Measurements from ENCODE around the gene CGB8. TPM values are rescaled to one million over a fixed set of nuclear protein-coding genes. Genes with fewer than 3 reads are reported as not detected.

Gene CGB8
- total and polyA plus RNA-seq, 2 experiments from 2014 or later = 0.50 to 0.53 TPM

GRCh38 chr19:49085020-49085867, 36.3 kb upstream of the CGB8 start, which contains the start of gene SNRNP70:
Gene SNRNP70 (plus strand): TSS chr19:49085451. CDS start chr19:49086415, 964 bp downstream.
- TF ChIP-seq EZH2 (IDR thresholded peaks at IDR 0.05; ENCODE audit: borderline replicate concordance) (no peak), EZH2phosphoT487 (IDR thresholded peaks at IDR 0.05; ENCODE audit: low read depth, severe bottlenecking, unreplicated experiment) (no peak)
- TF ChIP-seq, protein P1, sequence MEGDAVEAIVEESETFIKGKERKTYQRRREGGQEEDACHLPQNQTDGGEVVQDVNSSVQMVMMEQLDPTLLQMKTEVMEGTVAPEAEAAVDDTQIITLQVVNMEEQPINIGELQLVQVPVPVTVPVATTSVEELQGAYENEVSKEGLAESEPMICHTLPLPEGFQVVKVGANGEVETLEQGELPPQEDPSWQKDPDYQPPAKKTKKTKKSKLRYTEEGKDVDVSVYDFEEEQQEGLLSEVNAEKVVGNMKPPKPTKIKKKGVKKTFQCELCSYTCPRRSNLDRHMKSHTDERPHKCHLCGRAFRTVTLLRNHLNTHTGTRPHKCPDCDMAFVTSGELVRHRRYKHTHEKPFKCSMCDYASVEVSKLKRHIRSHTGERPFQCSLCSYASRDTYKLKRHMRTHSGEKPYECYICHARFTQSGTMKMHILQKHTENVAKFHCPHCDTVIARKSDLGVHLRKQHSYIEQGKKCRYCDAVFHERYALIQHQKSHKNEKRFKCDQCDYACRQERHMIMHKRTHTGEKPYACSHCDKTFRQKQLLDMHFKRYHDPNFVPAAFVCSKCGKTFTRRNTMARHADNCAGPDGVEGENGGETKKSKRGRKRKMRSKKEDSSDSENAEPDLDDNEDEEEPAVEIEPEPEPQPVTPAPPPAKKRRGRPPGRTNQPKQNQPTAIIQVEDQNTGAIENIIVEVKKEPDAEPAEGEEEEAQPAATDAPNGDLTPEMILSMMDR (IDR thresholded peaks at IDR 0.05; ENCODE audit: poor library complexity) = no peak
- Histone ChIP-seq H3K27ac (peak within 1 kb of the TSS; percentile 95), H3K79me2 (peaks cover 48% of the 10 kb centered on the region), H3K9me2 (replicated peaks; ENCODE audit: insufficient read depth) (no peaks in the 10 kb centered on the region), H3K9me3 (ENCODE audit: low read depth) (no peaks in the 10 kb centered on the region), H3K4me3 (peak within 1 kb of the TSS; percentile 86), H4K20me1 (ENCODE audit: insufficient read depth, poor library complexity, severe bottlenecking) (peaks cover 45% of the 10 kb centered on the region), H3K27me3 (no peaks in the 10 kb centered on the region), H2AFZ (peak within 1 kb of the TSS; percentile 91), H3K36me3 (replicated peaks; ENCODE audit: insufficient read depth, low read depth) (no peaks in the 10 kb centered on the region), H3K4me2 (peak within 1 kb of the TSS; percentile 92), H3K4me1 (ENCODE audit: insufficient read depth) (peaks cover 18% of the 10 kb centered on the region)
- DNase-seq (ENCODE audit: low spot score) = peak; percentile 100
- under 1% methylated on average over 67 of the region's 89 CpGs for WGBS (ENCODE audit: low lambda C conversion rate, missing lambda C conversion rate)

- H3K27me3 ChIP-seq = no peaks in the 10 kb centered on the region
- H3K27ac ChIP-seq = peak overlapping the region; percentile 88
- peak overlapping the region; percentile 81 for H3K4me2 ChIP-seq
- TF ChIP-seq, protein P1 (IDR thresholded peaks at IDR 0.05; ENCODE audit: poor library complexity) = no peak
- TF ChIP-seq EZH2phosphoT487 (IDR thresholded peaks at IDR 0.05; ENCODE audit: low read depth, severe bottlenecking, unreplicated experiment) = no peak
- peak overlapping the region; percentile 16 for H3K4me3 ChIP-seq
- H2AFZ ChIP-seq = peak overlapping the region; percentile 91
- H3K9me3 ChIP-seq (ENCODE audit: low read depth) = no peaks in the 10 kb centered on the region
- peaks cover 41% of the 10 kb centered on the region for H3K79me2 ChIP-seq
- peaks cover 18% of the 10 kb centered on the region for H3K4me1 ChIP-seq (ENCODE audit: insufficient read depth)
- no peak for DNase-seq (ENCODE audit: low spot score)
- WGBS (ENCODE audit: low lambda C conversion rate, missing lambda C conversion rate) = 82% methylated on average over 26 of the region's 26 CpGs
- no peaks in the 10 kb centered on the region for H3K9me2 ChIP-seq (replicated peaks; ENCODE audit: insufficient read depth)
- H4K20me1 ChIP-seq (ENCODE audit: insufficient read depth, poor library complexity, severe bottlenecking) = peaks cover 38% of the 10 kb centered on the region
- H3K36me3 ChIP-seq (replicated peaks; ENCODE audit: insufficient read depth, low read depth) = no peaks in the 10 kb centered on the region
Measured at GRCh38 chr19:49084206-49085019, 35.5 kb upstream of the CGB8 start.

- no peak overlapping the region for H3K4me3 ChIP-seq
- H3K4me2 ChIP-seq = no peak overlapping the region
- 87% methylated on average over 1 of the region's 1 CpG for WGBS (ENCODE audit: low lambda C conversion rate, missing lambda C conversion rate)
Measured at GRCh38 chr19:49081273-49081672, 32.4 kb upstream of the CGB8 start.

More at GRCh38 chr19:49081273-49081672, 32.4 kb upstream of the CGB8 start:
- Histone ChIP-seq H2AFZ (no peak overlapping the region), H3K9me2 (replicated peaks; ENCODE audit: insufficient read depth) (no peaks in the 10 kb centered on the region), H3K4me1 (ENCODE audit: insufficient read depth) (peaks cover 4% of the 10 kb centered on the region), H3K27ac (no peak overlapping the region), H4K20me1 (ENCODE audit: insufficient read depth, poor library complexity, severe bottlenecking) (peaks cover 7% of the 10 kb centered on the region), H3K79me2 (peaks cover 10% of the 10 kb centered on the region), H3K36me3 (replicated peaks; ENCODE audit: insufficient read depth, low read depth) (no peaks in the 10 kb centered on the region), H3K9me3 (ENCODE audit: low read depth) (no peaks in the 10 kb centered on the region), H3K27me3 (no peaks in the 10 kb centered on the region)
- TF ChIP-seq, protein P1 (IDR thresholded peaks at IDR 0.05; ENCODE audit: poor library complexity) = no peak
- TF ChIP-seq EZH2 (IDR thresholded peaks at IDR 0.05; ENCODE audit: borderline replicate concordance) (no peak), EZH2phosphoT487 (IDR thresholded peaks at IDR 0.05; ENCODE audit: low read depth, severe bottlenecking, unreplicated experiment) (no peak)
- DNase-seq (ENCODE audit: low spot score) = no peak

Data from hepatocyte (in vitro differentiated cells).